HG02642 (cell line): ENCODE data around the gene HUS1.
"Not testable (repeated sequence)": the region's sequence is repeated elsewhere in the genome, so short reads cannot be mapped to it uniquely, and the experiment has no call there.

ENCODE experiments used
- ATAC-seq: cut with Tn5 transposase; IDR thresholded peaks from one replicate; pipeline ENCODE4 v1.9.1; 2021; ENCODE audit warnings: mild to moderate bottlenecking; ENCODE audit not compliant: unreplicated experiment, poor library complexity

The HUS1 gene

GRCh38 chr7:47946581-47947354, 32.6 kb downstream of the HUS1 start:
- no peak for ATAC-seq

GRCh38 chr7:47945261-47946015, 34.0 kb downstream of the HUS1 start:
- ATAC-seq: no peak

- no peak for ATAC-seq
Measured at GRCh38 chr7:47944536-47945260, 34.7 kb downstream of the HUS1 start.

- no peak for ATAC-seq
Measured at GRCh38 chr7:47943676-47944474, 35.5 kb downstream of the HUS1 start.

- ATAC-seq: not testable (repeated sequence)
Measured at GRCh38 chr7:47942651-47943050, 36.8 kb downstream of the HUS1 start.

GRCh38 chr7:47942132-47942531, 37.3 kb downstream of the HUS1 start:
- ATAC-seq: no peak

GRCh38 chr7:47941136-47941844, 38.1 kb downstream of the HUS1 start:
- no peak for ATAC-seq

- no peak for ATAC-seq
Measured at GRCh38 chr7:47940088-47941013, 39.1 kb downstream of the HUS1 start.

GRCh38 chr7:47939425-47940036, 39.9 kb downstream of the HUS1 start:
- no peak for ATAC-seq

- ATAC-seq: no peak
Measured at GRCh38 chr7:47938574-47939165, 40.7 kb downstream of the HUS1 start.

GRCh38 chr7:47937711-47938573, 41.5 kb downstream of the HUS1 start:
- ATAC-seq: peak; percentile 61

- peak; percentile 94 for ATAC-seq
Measured at GRCh38 chr7:47937065-47937687, 42.2 kb downstream of the HUS1 start.

GRCh38 chr7:47936323-47936722, 43.1 kb downstream of the HUS1 start:
- ATAC-seq: no peak

GRCh38 chr7:47935336-47935735, 44.1 kb downstream of the HUS1 start:
- no peak for ATAC-seq

GRCh38 chr7:47934831-47935230, 44.6 kb downstream of the HUS1 start:
- ATAC-seq: no peak

- no peak for ATAC-seq
Measured at GRCh38 chr7:47933215-47933614, 46.2 kb downstream of the HUS1 start.
